IPS-20b (cell line): Measurements from ENCODE around the gene AKR1C3.

ENCODE experiments used
- H3K27ac ChIP-seq: one replicate; pipeline ENCODE4 v1.5.1; 2013; ENCODE audit warnings: low read length
- H3K27me3 ChIP-seq: 2 replicates; pipeline ENCODE4 v1.6.1; 2013; ENCODE audit warnings: mild to moderate bottlenecking, low read length, inconsistent platforms; ENCODE audit not compliant: insufficient read depth
- H3K36me3 ChIP-seq: 2 replicates; pipeline ENCODE4 v1.6.1; 2013; ENCODE audit warnings: low read depth, mild to moderate bottlenecking, inconsistent platforms, low read length, moderate library complexity; ENCODE audit not compliant: insufficient read depth
- H3K4me1 ChIP-seq: 2 replicates; pipeline ENCODE4 v1.6.1; 2013; ENCODE audit warnings: mild to moderate bottlenecking, control low read depth, inconsistent platforms, low read length, moderate library complexity; ENCODE audit not compliant: insufficient read depth
- H3K4me3 ChIP-seq: 2 replicates; pipeline ENCODE4 v1.5.1; 2013; ENCODE audit warnings: mild to moderate bottlenecking, low read length, inconsistent platforms
- H3K9ac ChIP-seq: 2 replicates; pipeline ENCODE4 v1.6.1; 2013; ENCODE audit warnings: low read depth, mild to moderate bottlenecking, inconsistent platforms, low read length, moderate library complexity
- H3K9me3 ChIP-seq: 2 replicates; pipeline ENCODE4 v1.6.1; 2013; ENCODE audit warnings: mild to moderate bottlenecking, low read depth, low read length, inconsistent platforms; ENCODE audit not compliant: insufficient read depth

The AKR1C3 gene

DNA sequence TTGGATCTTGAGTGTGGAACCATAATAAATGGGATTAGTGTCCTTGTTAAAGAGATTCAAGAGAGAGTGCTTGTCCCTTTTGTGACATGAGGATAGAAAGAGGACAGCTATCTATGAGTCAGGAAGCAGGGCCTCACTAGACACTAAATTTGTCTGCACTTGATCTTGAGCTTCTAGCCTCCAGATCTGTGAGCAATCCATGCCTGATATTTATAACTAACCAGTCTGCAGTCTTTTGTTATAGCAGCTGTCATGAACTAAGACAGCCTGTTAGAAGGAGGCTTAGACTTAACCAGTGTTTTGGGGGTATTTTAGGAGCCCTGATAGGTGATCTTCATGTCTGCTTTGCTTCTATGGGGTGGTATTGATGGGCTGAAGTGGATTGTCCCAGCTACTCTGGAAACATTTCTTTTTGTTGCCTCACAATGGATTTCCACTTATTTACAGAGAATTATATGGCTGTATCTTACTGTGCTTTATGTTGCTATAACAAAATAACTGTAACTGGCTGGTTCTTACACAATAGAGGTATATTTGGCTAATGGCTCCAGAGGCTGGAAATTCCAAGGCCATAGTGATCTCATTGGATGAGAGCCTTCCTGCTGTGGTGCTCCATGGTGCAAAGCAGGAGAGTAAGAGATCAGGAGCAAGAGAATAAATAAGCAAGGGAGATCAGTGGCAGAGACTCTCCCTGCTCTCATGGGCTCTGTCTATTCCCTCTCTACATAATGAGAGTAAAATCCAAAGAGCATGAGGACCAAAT, 23.4 kb upstream of the AKR1C3 start:
- Histone ChIP-seq H3K4me3 (no peak overlapping the region), H3K9ac (no peak overlapping the region), H3K4me1 (peaks cover 11% of the 10 kb centered on the region), H3K27ac (no peak overlapping the region), H3K36me3 (no peaks in the 10 kb centered on the region), H3K27me3 (no peaks in the 10 kb centered on the region), H3K9me3 (peaks cover 28% of the 10 kb centered on the region)

DNA sequence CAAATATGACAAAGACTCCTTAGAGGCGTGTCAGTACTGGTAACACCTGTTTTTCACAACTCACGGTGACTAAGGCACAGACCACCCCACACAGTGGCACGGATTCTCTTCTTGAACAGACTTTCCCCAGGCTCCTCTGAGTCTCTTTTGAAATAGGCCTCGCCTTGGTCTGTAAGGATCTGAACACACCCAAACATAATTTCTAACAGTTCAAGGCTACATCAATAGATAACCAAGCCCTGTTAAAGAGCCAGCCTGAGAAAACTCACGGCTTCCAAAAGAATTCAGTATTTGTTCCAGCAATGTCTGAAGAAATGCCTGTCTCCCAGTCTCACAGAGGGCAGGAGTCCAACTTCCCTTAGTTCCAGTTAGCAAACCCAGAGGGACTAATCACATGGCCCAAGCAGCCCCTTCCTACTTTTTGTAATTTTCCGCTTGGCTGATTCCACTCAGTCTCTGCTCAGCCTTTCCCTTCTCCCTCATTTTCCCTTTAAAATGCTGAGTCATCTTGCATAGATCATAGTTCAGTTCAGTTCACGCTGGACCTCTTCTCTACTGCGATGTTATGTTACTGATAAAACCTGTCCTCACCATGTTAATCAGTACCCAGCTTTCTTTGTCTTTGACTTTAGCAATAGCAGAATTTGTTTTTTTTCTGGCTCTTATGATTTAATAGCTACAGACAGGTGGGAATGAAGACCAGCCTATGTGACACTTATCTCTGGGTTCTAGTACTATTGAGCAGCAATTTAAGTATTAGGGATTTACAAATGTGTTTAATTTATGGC, 22.6 kb upstream of the AKR1C3 start:
- Histone ChIP-seq H3K27me3 (no peaks in the 10 kb centered on the region), H3K4me3 (no peak overlapping the region), H3K4me1 (peaks cover 11% of the 10 kb centered on the region), H3K9ac (no peak overlapping the region), H3K27ac (no peak overlapping the region), H3K9me3 (peaks cover 28% of the 10 kb centered on the region), H3K36me3 (no peaks in the 10 kb centered on the region)

DNA sequence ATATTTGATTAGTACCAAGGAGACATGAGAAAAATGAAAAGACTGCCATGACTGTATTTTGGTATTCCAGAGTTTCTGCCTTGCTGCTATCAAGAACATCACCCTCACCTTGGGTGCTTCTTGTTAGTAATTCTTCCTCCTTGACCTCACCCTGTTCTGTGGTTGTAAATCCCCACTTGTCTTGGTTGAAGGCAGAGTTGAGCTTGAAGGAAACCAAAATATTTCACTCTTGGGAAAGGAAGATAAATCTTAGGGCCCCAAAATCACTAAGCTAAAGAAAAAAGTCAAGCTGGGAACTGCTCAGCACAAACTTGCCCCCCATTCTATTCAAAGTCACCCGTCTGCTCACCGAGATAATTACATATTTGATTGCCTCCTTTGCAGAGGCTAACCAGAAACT, 20.6 kb upstream of the AKR1C3 start:
- peaks cover 22% of the 10 kb centered on the region for H3K9me3 ChIP-seq
- peaks cover 11% of the 10 kb centered on the region for H3K4me1 ChIP-seq
- H3K9ac ChIP-seq = no peak overlapping the region
- no peaks in the 10 kb centered on the region for H3K36me3 ChIP-seq
- no peak overlapping the region for H3K4me3 ChIP-seq
- no peaks in the 10 kb centered on the region for H3K27me3 ChIP-seq
- H3K27ac ChIP-seq = no peak overlapping the region

DNA sequence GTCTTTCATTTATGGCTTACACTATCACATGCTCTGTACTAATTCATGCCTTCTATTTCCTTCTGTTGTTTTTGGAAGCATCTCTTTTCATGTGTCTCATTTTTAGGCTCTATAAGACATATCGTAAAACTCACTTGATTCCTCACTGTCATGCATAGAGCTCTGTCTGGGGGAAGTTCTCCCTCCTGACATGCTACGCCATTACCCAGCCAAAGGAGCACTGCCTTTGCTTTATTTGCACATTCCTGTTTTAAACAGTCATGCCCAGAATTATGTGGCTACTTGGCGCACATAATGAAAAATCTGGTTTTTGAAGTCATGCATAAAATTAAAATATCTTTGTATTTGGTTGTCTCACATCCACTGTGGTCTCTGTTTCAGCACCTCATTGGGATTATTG, 17.6 kb upstream of the AKR1C3 start:
- H3K9ac ChIP-seq = no peak overlapping the region
- no peak overlapping the region for H3K27ac ChIP-seq
- H3K4me3 ChIP-seq = no peak overlapping the region
- no peaks in the 10 kb centered on the region for H3K9me3 ChIP-seq
- H3K27me3 ChIP-seq = no peaks in the 10 kb centered on the region
- peaks cover 7% of the 10 kb centered on the region; the same call in 1 of the 2 replicates for H3K4me1 ChIP-seq
- H3K36me3 ChIP-seq = no peaks in the 10 kb centered on the region

DNA sequence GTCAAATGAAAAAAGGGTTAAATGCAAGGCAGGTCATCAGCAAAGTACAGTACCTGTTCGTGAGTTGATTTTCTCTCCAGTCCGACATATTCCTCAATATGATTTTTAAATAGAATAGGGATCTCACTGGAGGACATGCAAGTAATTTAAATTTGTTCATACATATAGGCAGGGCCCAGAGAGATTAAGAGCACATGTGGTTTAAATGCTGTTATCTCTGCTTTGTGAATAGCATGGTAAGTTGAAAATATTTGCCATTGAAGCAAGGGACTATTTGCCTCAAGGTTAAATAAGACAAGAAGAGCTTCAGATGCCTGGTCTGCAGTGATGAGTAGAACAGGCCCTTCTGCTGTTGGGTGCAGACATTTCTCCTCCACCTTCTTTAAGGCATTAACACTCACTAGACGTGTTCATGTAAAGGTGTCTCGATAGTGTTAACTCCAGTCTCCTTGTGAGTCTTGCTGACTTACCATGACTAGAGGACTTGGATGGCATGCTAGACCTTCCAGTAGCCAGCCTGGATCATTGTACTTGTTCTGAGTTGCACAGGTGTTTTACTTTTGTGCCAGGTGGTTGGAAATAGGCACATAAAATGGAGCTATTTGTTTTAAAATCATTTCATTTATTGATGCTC, 15.6 kb upstream of the AKR1C3 start:
- no peak overlapping the region for H3K27ac ChIP-seq
- H3K9me3 ChIP-seq = no peaks in the 10 kb centered on the region
- H3K4me1 ChIP-seq = no peaks in the 10 kb centered on the region
- H3K4me3 ChIP-seq = no peak overlapping the region
- no peaks in the 10 kb centered on the region for H3K27me3 ChIP-seq
- no peaks in the 10 kb centered on the region for H3K36me3 ChIP-seq
- H3K9ac ChIP-seq = no peak overlapping the region

DNA sequence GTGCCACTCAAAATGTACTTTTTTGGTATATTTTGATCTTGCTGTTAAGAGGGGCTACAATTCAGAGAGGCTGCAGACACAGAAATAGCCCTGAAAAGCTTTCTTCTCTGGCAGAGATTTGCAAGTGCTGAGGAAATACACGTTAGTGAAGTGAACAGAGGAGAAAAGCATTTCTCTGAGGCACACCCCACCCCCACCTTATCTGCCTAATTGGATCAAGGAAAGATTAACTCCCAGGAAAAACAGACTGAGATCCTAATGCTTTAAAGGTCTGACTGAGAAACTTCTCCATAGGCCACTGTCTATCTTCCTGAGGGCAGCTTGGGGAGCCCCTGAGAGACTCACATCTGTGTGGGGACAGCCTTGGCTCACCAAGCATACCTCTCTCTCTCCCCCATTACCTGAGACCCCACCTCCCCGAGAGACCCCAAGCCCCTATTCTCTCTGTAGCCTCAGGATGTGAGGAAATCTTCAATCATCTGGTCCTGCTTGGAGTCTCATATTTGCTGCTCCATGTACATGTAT, 14.8 kb upstream of the AKR1C3 start:
- H3K9ac ChIP-seq = no peak overlapping the region
- no peak overlapping the region for H3K27ac ChIP-seq
- H3K4me1 ChIP-seq = no peaks in the 10 kb centered on the region

DNA sequence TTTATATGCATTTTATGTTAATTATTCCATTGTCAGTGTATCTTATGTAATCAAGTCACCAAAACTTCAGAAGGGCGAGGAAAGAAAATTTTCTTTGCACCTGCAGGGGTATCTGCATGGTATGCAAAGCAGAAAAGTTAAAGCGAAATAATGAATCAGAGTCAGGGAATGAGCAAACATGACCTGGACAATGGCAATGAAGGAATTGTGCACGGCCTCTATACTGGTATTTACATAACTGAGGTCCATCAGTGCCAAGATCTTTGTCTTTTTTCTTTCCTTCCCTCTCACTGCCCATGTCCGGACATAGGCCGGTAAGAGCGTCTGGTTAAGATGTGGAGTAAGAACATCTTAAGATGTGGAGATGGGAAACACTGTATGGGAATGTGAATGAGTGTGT, 14.4 kb upstream of the AKR1C3 start:
- Histone ChIP-seq H3K4me1 (no peaks in the 10 kb centered on the region), H3K9ac (no peak overlapping the region), H3K27me3 (no peaks in the 10 kb centered on the region), H3K27ac (no peak overlapping the region), H3K4me3 (no peak overlapping the region), H3K9me3 (no peaks in the 10 kb centered on the region), H3K36me3 (no peaks in the 10 kb centered on the region)

More for the DNA sequence above, 14.8 kb upstream of the AKR1C3 start:
- no peak overlapping the region for H3K4me3 ChIP-seq
- H3K36me3 ChIP-seq = no peaks in the 10 kb centered on the region
- H3K27me3 ChIP-seq = no peaks in the 10 kb centered on the region
- no peaks in the 10 kb centered on the region for H3K9me3 ChIP-seq

DNA sequence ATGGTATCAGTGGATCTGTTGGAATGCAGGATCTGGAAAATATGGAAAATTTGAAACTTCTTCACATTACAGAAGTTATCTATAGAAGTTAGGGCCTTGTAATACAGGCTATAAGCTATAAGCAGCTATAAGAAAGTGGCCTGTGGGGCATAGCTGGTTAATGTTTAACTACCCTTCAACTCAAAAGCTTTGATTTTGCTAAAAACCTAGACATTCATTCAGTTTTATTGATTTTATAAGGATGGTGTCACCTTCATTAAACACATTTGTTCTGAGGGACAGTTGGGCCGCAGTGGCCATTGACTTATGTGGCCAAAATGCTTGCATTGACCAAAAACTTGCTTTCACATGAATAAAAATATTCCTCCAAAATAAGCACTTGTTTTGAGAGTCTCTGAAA, 13.1 kb upstream of the AKR1C3 start:
- no peak overlapping the region for H3K4me3 ChIP-seq
- no peak overlapping the region for H3K9ac ChIP-seq
- H3K36me3 ChIP-seq = no peaks in the 10 kb centered on the region
- H3K27ac ChIP-seq = no peak overlapping the region
- no peaks in the 10 kb centered on the region for H3K9me3 ChIP-seq
- H3K4me1 ChIP-seq = no peaks in the 10 kb centered on the region
- no peaks in the 10 kb centered on the region for H3K27me3 ChIP-seq

DNA sequence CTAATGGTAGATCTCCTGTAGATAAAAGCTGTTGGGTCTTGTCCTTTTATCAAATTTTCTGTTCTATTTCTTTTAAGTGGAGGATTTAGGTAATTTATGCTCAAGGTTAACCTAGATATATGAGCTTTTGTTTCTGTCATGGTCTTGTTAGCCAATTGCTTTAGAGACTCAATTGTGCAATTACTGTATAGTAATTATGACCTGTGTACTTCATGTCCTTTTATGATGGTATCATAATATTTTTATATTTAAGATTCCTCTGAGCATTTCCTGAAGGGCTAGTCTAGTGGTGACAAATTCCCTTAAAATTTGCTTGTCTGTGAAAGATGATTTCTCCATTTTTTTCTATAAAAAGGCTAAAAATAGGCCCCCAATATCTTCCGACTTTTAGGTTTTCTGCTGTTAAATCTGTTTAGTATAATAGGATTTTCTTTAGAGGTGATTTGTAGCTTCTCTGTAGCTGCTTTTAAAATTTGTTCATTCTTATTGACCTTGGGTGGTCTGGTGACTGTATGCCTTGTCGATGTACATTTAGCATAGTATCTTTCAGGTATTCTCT, 5.4 kb upstream of the AKR1C3 start:
- Histone ChIP-seq H3K27me3 (no peaks in the 10 kb centered on the region), H3K9me3 (no peaks in the 10 kb centered on the region), H3K4me3 (no peak overlapping the region), H3K9ac (no peak overlapping the region), H3K4me1 (no peaks in the 10 kb centered on the region), H3K27ac (no peak overlapping the region), H3K36me3 (no peaks in the 10 kb centered on the region)

DNA sequence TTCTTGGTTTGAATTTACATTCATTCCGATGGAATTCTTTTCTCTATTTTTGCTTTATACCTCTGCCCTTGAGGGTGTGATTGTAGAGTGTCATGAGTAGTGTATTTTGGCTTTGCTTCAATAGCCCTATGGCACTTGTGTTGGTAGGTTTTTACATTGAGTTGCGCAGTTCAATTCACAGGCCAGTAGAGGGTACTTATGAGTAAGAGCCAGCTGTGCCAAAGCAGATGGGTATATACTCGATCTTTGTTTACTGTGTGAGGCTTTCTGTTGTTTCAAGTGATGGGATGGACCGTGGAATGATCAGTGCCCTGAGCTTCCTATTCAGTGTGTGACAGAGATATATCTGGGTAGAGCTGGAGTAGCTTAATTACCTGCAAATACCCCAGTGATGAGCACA, 4.3 kb upstream of the AKR1C3 start:
- Histone ChIP-seq H3K4me3 (no peak overlapping the region), H3K4me1 (0 out of 2 replicates have a peak, but pooled peaks cover 4% of the 10 kb centered on the region)

DNA sequence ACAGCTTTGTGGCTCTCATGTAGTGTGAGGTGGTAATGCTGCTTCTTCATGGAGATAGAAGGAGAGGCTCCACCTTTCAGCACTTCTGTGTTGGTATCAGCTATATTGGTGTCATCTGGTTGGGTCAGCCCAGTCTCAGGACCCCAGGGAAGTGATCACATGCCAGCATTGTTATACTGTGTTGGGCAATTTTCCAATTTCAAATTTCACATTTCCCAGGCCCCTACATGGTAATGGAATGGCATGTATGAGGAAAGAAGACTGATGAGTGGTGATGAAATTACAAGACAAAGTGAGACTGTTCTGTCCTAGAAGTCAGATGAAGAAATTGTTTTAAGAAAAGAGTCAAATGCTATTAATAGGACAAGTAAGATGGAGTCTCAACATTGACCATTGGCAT, 3.7 kb upstream of the AKR1C3 start:
- Histone ChIP-seq H3K36me3 (no peaks in the 10 kb centered on the region), H3K27me3 (no peaks in the 10 kb centered on the region), H3K9me3 (no peaks in the 10 kb centered on the region), H3K4me3 (no peak overlapping the region), H3K27ac (no peak overlapping the region), H3K4me1 (0 out of 2 replicates have a peak, but pooled peaks cover 4% of the 10 kb centered on the region), H3K9ac (no peak overlapping the region)

More for the DNA sequence above, 4.3 kb upstream of the AKR1C3 start:
- Histone ChIP-seq H3K27ac (no peak overlapping the region), H3K27me3 (no peaks in the 10 kb centered on the region), H3K36me3 (no peaks in the 10 kb centered on the region), H3K9ac (no peak overlapping the region), H3K9me3 (no peaks in the 10 kb centered on the region)
